Measurements from ENCODE around the gene PKMYT1. TPM values are rescaled to one million over a fixed set of nuclear protein-coding genes. Genes with fewer than 3 reads are reported as not detected.

PKMYT1 gene

Small RNA genes lying within 50 kb of the gene (small RNA-seq; reads per million reads assigned to genes)
- gene LINC00514, result not detected

Measured in skeletal muscle satellite cell (primary cell).